Measurements from ENCODE around the gene SYNRG. TPM values are rescaled to one million over a fixed set of nuclear protein-coding genes. Genes with fewer than 3 reads are reported as not detected.
A peak's percentile ranks its signal among the peaks of the same experiment; 100 is the strongest.

Gene SYNRG
- total RNA-seq, 1 donor from 2014 or later = 56.3 TPM

GRCh38 chr17:37510056-37510455 lies 99.2 kb downstream of the SYNRG start:
- H3K4me1 Mint-ChIP-seq = peaks cover 8% of the 10 kb centered on the region
- no peak overlapping the region for H3K27ac Mint-ChIP-seq
- TF ChIP-seq CTCF (IDR thresholded peaks at IDR 0.05; ENCODE audit: unreplicated experiment) = no peak
- H3K27me3 Mint-ChIP-seq (ENCODE audit: low read depth) = no peaks in the 10 kb centered on the region
- DNase-seq (ENCODE audit: low spot score in 2 of 2, unreplicated experiment in 2 of 2) = no peak
- H3K4me3 Mint-ChIP-seq = no peak overlapping the region
- peaks cover 9% of the 10 kb centered on the region for H3K36me3 Mint-ChIP-seq
- H3K9me3 Mint-ChIP-seq = no peaks in the 10 kb centered on the region

- peaks cover 6% of the 10 kb centered on the region for H3K36me3 Mint-ChIP-seq
- H3K27ac Mint-ChIP-seq = no peak overlapping the region
- H3K4me3 Mint-ChIP-seq = no peak overlapping the region
- H3K27me3 Mint-ChIP-seq (ENCODE audit: low read depth) = no peaks in the 10 kb centered on the region
- H3K4me1 Mint-ChIP-seq = peaks cover 8% of the 10 kb centered on the region
- no peaks in the 10 kb centered on the region for H3K9me3 Mint-ChIP-seq
- DNase-seq (ENCODE audit: low spot score in 2 of 2, unreplicated experiment in 2 of 2) = no peak
- no peak for TF ChIP-seq CTCF (IDR thresholded peaks at IDR 0.05; ENCODE audit: unreplicated experiment)
These were observed 102.1 kb downstream of the SYNRG start for GRCh38 chr17:37507111-37507510.

- Mint-ChIP-seq H3K4me3 (no peak overlapping the region), H3K27me3 (ENCODE audit: low read depth) (no peaks in the 10 kb centered on the region), H3K36me3 (peaks cover 4% of the 10 kb centered on the region), H3K9me3 (no peaks in the 10 kb centered on the region), H3K27ac (no peak overlapping the region), H3K4me1 (peaks cover 8% of the 10 kb centered on the region)
- no peak for DNase-seq (ENCODE audit: low spot score in 2 of 2, unreplicated experiment in 2 of 2)
- peak; percentile 33 for TF ChIP-seq CTCF (IDR thresholded peaks at IDR 0.05; ENCODE audit: unreplicated experiment)
These were observed 102.5 kb downstream of the SYNRG start for GRCh38 chr17:37506678-37507077.

GRCh38 chr17:37505333-37505732 lies 103.9 kb downstream of the SYNRG start:
- Mint-ChIP-seq H3K27ac (no peak overlapping the region), H3K4me3 (no peak overlapping the region), H3K27me3 (ENCODE audit: low read depth) (no peaks in the 10 kb centered on the region), H3K36me3 (peaks cover under 1% of the 10 kb centered on the region), H3K9me3 (no peaks in the 10 kb centered on the region), H3K4me1 (peaks cover 8% of the 10 kb centered on the region)
- DNase-seq (ENCODE audit: low spot score in 2 of 2, unreplicated experiment in 2 of 2) = no peak
- no peak for TF ChIP-seq CTCF (IDR thresholded peaks at IDR 0.05; ENCODE audit: unreplicated experiment)

- no peaks in the 10 kb centered on the region for H3K9me3 Mint-ChIP-seq
- TF ChIP-seq CTCF (IDR thresholded peaks at IDR 0.05; ENCODE audit: unreplicated experiment) = no peak
- DNase-seq (ENCODE audit: low spot score in 2 of 2, unreplicated experiment in 2 of 2) = no peak
- no peak overlapping the region for H3K4me3 Mint-ChIP-seq
- H3K36me3 Mint-ChIP-seq = no peaks in the 10 kb centered on the region
- no peak overlapping the region for H3K27ac Mint-ChIP-seq
- peaks cover 8% of the 10 kb centered on the region for H3K4me1 Mint-ChIP-seq
- H3K27me3 Mint-ChIP-seq (ENCODE audit: low read depth) = no peaks in the 10 kb centered on the region
These were observed 106.1 kb downstream of the SYNRG start for GRCh38 chr17:37503148-37503547.
